Measurements from ENCODE around the gene CABLES2.

The CABLES2 gene

DNA sequence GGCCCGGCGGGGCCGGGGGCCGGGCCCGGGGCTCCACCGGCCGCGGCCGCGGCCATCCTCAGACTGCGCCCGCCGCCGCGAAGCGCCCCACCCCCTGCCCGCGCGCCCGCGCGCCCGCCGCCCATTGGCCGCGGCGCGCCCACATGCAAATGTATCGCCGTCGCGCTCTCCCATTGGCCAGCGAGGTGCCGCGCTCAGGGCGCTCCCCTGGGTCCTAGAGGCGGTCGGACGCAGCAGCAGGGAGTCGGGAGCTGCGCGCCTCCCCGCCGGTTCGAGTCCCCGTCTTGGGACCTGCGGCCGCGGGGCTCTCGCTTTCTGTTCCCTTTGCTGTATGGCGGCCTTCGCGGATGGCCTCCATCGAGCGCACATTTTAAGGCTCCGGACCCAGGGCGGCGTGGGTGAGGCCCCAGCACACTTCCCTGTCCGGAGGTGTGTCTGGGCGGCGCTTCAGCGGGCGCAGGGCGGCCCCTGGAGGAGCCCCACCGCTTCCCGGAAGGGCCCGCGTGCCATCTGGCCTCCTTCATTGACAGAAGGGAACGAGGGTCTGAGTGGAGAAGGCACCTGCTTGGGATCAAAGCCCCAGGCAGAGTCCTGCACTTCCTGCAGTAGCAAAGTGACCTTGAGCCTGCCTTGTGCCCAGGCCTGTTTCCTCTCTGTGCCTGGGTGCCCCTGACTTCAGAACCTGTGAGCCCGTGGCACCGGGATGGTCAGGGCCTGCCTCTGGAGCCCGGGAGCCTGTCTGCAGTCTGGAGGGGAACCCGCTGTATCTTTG is at the start of gene CABLES2:
TSS of gene CABLES2 (minus strand) at position 65 of the 772 bp plus-strand sequence. CDS start at position 56, 9 bp downstream.
- H3K36me3 ChIP-seq (ENCODE audit: insufficient read depth): no peaks in the 10 kb centered on the region
- peak within 1 kb of the TSS; percentile 99 for H2AFZ ChIP-seq (ENCODE audit: low read depth)
- H3K4me2 ChIP-seq: peak within 1 kb of the TSS; percentile 92
- H3K79me2 ChIP-seq (ENCODE audit: insufficient read depth, low read depth): no peaks in the 10 kb centered on the region; the same call in 1 of the 2 replicates
- no peaks in the 10 kb centered on the region for H4K20me1 ChIP-seq (ENCODE audit: insufficient read depth)
- H3K4me3 ChIP-seq (IDR thresholded peaks at IDR 0.05; ENCODE audit: insufficient read depth, low read depth, low read length): no peak within 1 kb of the TSS
- no peak within 1 kb of the TSS for H3K27ac ChIP-seq
- peaks cover 15% of the 10 kb centered on the region; the same call in 1 of the 2 replicates for H3K27me3 ChIP-seq (ENCODE audit: insufficient read depth, low read depth)
- peak within 1 kb of the TSS; percentile 63; the same call in 1 of the 2 replicates for H3K9ac ChIP-seq
- TF ChIP-seq, protein P1, sequence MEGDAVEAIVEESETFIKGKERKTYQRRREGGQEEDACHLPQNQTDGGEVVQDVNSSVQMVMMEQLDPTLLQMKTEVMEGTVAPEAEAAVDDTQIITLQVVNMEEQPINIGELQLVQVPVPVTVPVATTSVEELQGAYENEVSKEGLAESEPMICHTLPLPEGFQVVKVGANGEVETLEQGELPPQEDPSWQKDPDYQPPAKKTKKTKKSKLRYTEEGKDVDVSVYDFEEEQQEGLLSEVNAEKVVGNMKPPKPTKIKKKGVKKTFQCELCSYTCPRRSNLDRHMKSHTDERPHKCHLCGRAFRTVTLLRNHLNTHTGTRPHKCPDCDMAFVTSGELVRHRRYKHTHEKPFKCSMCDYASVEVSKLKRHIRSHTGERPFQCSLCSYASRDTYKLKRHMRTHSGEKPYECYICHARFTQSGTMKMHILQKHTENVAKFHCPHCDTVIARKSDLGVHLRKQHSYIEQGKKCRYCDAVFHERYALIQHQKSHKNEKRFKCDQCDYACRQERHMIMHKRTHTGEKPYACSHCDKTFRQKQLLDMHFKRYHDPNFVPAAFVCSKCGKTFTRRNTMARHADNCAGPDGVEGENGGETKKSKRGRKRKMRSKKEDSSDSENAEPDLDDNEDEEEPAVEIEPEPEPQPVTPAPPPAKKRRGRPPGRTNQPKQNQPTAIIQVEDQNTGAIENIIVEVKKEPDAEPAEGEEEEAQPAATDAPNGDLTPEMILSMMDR (conservative IDR thresholded peaks at IDR 0.05; ENCODE audit: low read depth, low read length): peak; percentile 33; the same call in 1 of the 2 replicates
- H3K4me1 ChIP-seq (ENCODE audit: low read depth, poor library complexity, severe bottlenecking): peaks cover 28% of the 10 kb centered on the region

- H3K27me3 ChIP-seq (ENCODE audit: insufficient read depth, low read depth): peaks cover 96% of the 10 kb centered on the region
- no peaks in the 10 kb centered on the region for H3K36me3 ChIP-seq (ENCODE audit: insufficient read depth)
- TF ChIP-seq, protein P1 (conservative IDR thresholded peaks at IDR 0.05; ENCODE audit: low read depth, low read length): no peak
- no peaks in the 10 kb centered on the region for H4K20me1 ChIP-seq (ENCODE audit: insufficient read depth)
- no peak overlapping the region for H3K4me2 ChIP-seq
- H2AFZ ChIP-seq (ENCODE audit: low read depth): no peak overlapping the region
- H3K4me1 ChIP-seq (ENCODE audit: low read depth, poor library complexity, severe bottlenecking): no peaks in the 10 kb centered on the region
- H3K27ac ChIP-seq: no peak overlapping the region
- H3K4me3 ChIP-seq (IDR thresholded peaks at IDR 0.05; ENCODE audit: insufficient read depth, low read depth, low read length): no peak overlapping the region
- H3K9ac ChIP-seq: no peak overlapping the region
- H3K79me2 ChIP-seq (ENCODE audit: insufficient read depth, low read depth): no peaks in the 10 kb centered on the region
Measured at GRCh38 chr20:62455929-62456328, 48.8 kb upstream of the CABLES2 start.

- TF ChIP-seq, protein P1 (conservative IDR thresholded peaks at IDR 0.05; ENCODE audit: low read depth, low read length): no peak
- H3K4me2 ChIP-seq: no peak overlapping the region
- no peaks in the 10 kb centered on the region for H3K4me1 ChIP-seq (ENCODE audit: low read depth, poor library complexity, severe bottlenecking)
- H3K79me2 ChIP-seq (ENCODE audit: insufficient read depth, low read depth): no peaks in the 10 kb centered on the region
- no peak overlapping the region for H3K9ac ChIP-seq
- H3K27me3 ChIP-seq (ENCODE audit: insufficient read depth, low read depth): peaks cover 93% of the 10 kb centered on the region
- H3K36me3 ChIP-seq (ENCODE audit: insufficient read depth): no peaks in the 10 kb centered on the region
- H2AFZ ChIP-seq (ENCODE audit: low read depth): no peak overlapping the region
- no peaks in the 10 kb centered on the region for H4K20me1 ChIP-seq (ENCODE audit: insufficient read depth)
- H3K4me3 ChIP-seq (IDR thresholded peaks at IDR 0.05; ENCODE audit: insufficient read depth, low read depth, low read length): no peak overlapping the region
- no peak overlapping the region for H3K27ac ChIP-seq
Measured at GRCh38 chr20:62454904-62455636, 48.0 kb upstream of the CABLES2 start.

DNA sequence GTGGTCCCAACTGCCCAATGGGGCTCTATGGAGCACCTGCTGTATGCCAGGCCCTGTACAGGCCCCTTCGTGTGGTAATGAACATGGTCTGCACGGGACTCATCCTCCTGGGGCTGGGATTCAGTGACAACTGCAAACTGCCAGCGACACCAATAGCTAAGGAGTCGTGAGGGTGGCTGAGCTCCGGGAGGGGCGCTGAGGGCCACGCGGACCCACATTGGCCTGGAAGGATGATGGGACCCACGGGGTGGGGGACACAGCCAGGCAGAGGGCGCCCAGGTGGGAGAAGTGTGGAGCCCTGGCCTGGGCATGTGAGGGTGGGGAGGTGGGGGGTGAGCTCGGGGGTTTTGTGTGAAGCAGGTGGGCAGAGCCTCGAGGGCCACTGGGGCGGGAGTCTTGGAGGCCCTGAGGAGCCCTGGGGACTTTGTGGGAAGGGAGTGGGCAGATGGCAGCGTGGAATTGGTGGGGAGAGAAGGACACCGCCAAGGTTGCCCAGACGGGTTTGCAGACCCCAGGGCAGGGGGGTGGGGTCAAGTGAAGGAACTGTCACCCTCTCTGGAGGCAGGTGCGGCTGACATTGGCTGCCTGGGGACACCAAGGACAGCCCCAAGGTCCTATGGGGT is 46.2 kb upstream of the CABLES2 start:
- Histone ChIP-seq H3K27ac (no peak overlapping the region), H3K4me3 (IDR thresholded peaks at IDR 0.05; ENCODE audit: insufficient read depth, low read depth, low read length) (no peak overlapping the region), H3K9ac (no peak overlapping the region), H3K4me2 (no peak overlapping the region), H3K36me3 (ENCODE audit: insufficient read depth) (no peaks in the 10 kb centered on the region), H2AFZ (ENCODE audit: low read depth) (no peak overlapping the region), H3K4me1 (ENCODE audit: low read depth, poor library complexity, severe bottlenecking) (no peaks in the 10 kb centered on the region), H3K27me3 (ENCODE audit: insufficient read depth, low read depth) (peaks cover 93% of the 10 kb centered on the region), H4K20me1 (ENCODE audit: insufficient read depth) (no peaks in the 10 kb centered on the region), H3K79me2 (ENCODE audit: insufficient read depth, low read depth) (no peaks in the 10 kb centered on the region)
- TF ChIP-seq, protein P1 (conservative IDR thresholded peaks at IDR 0.05; ENCODE audit: low read depth, low read length): no peak

Measured in KMS-11 (cell line).